NCI-H345 (cell line): ENCODE measurements around the gene RNF145.

Source experiments
- DNase-seq: peaks from one replicate; lab custom pipeline; 2025; lab: John Stamatoyannopoulos, UW

The RNF145 gene

GRCh38 chr5:159218595-159219023 lies 9.3 kb upstream of the RNF145 start:
- DNase-seq = no peak

GRCh38 chr5:159217236-159217635 lies 7.9 kb upstream of the RNF145 start:
- DNase-seq = no peak

- DNase-seq = no peak
Measured at GRCh38 chr5:159216454-159216853, 7.1 kb upstream of the RNF145 start.

GRCh38 chr5:159215886-159216285 lies 6.5 kb upstream of the RNF145 start:
- no peak for DNase-seq

- DNase-seq = no peak
Measured at GRCh38 chr5:159214486-159215271, 5.3 kb upstream of the RNF145 start.

GRCh38 chr5:159212657-159213462 lies 3.5 kb upstream of the RNF145 start:
- no peak for DNase-seq

- no peak for DNase-seq
Measured at GRCh38 chr5:159211729-159212174, 2.4 kb upstream of the RNF145 start.

GRCh38 chr5:159210846-159211245 lies 1.5 kb upstream of the RNF145 start:
- no peak for DNase-seq

GRCh38 chr5:159210210-159210661 lies 883 bp upstream of the RNF145 start:
- DNase-seq = no peak

- peak; percentile 17 for DNase-seq
Measured at GRCh38 chr5:159208514-159209437, 577 bp downstream of the RNF145 start.

- peak; percentile 61 for DNase-seq
Measured at GRCh38 chr5:159207686-159208513, 1.5 kb downstream of the RNF145 start.

- DNase-seq = no peak
Measured at GRCh38 chr5:159207222-159207685, 2.1 kb downstream of the RNF145 start.

- no peak for DNase-seq
Measured at GRCh38 chr5:159206818-159207217, 2.5 kb downstream of the RNF145 start.

GRCh38 chr5:159206368-159206767 lies 3.0 kb downstream of the RNF145 start:
- no peak for DNase-seq

GRCh38 chr5:159203351-159203750 lies 6.0 kb downstream of the RNF145 start:
- DNase-seq = no peak

GRCh38 chr5:159202151-159202550 lies 7.2 kb downstream of the RNF145 start:
- no peak for DNase-seq

GRCh38 chr5:159199780-159200179 lies 9.6 kb downstream of the RNF145 start:
- DNase-seq = no peak

- DNase-seq = no peak
Measured at GRCh38 chr5:159199225-159199624, 10.1 kb downstream of the RNF145 start.

- DNase-seq = no peak
Measured at GRCh38 chr5:159198063-159199036, 11.0 kb downstream of the RNF145 start.

GRCh38 chr5:159195775-159196174 lies 13.6 kb downstream of the RNF145 start:
- no peak for DNase-seq
